Non-pigmented ciliary epithelial cell (primary cell): ENCODE results near the gene LILRB1.
"Not testable (repeated sequence)": the region's sequence is repeated elsewhere in the genome, so short reads cannot be mapped to it uniquely, and the experiment has no call there.

Experiments used
- DNase-seq: peaks from one replicate; pipeline ENCODE4 v3.0.0-alpha.2; 2010; ENCODE audit warnings: low read depth

The LILRB1 gene

GRCh38 chr19:54630262-54630661, at the start of gene LILRB1:
Gene LILRB1, plus strand, starts transcription at chr19:54630484. Its CDS starts 590 bp downstream, at chr19:54631074.
- DNase-seq, result not testable (repeated sequence)

GRCh38 chr19:54586397-54586796, 43.9 kb upstream of the LILRB1 start:
- no peak for DNase-seq

- DNase-seq, result no peak
Observed at GRCh38 chr19:54587026-54587425, 43.3 kb upstream of the LILRB1 start.

- not testable (repeated sequence) for DNase-seq
Observed at GRCh38 chr19:54593445-54593844, 36.8 kb upstream of the LILRB1 start, which contains the start of gene LILRA1. Gene LILRA1, plus strand, starts transcription at chr19:54593632. Its CDS starts 613 bp downstream, at chr19:54594245.

GRCh38 chr19:54593931-54594626, 36.2 kb upstream of the LILRB1 start:
- DNase-seq, result not testable (repeated sequence)

GRCh38 chr19:54594737-54595136, 35.5 kb upstream of the LILRB1 start:
- DNase-seq, result no peak

GRCh38 chr19:54595680-54596436, 34.4 kb upstream of the LILRB1 start:
- DNase-seq, result not testable (repeated sequence)

GRCh38 chr19:54600212-54600611, 30.1 kb upstream of the LILRB1 start:
- no peak for DNase-seq

GRCh38 chr19:54606230-54606629, 24.1 kb upstream of the LILRB1 start:
- no peak for DNase-seq

GRCh38 chr19:54606891-54607784, 23.1 kb upstream of the LILRB1 start:
- no peak for DNase-seq

GRCh38 chr19:54607785-54608150, 22.5 kb upstream of the LILRB1 start:
- DNase-seq, result no peak

GRCh38 chr19:54608205-54608604, 22.1 kb upstream of the LILRB1 start:
- no peak for DNase-seq

- no peak for DNase-seq
Observed at GRCh38 chr19:54608792-54609191, 21.5 kb upstream of the LILRB1 start.

- no peak for DNase-seq
Observed at GRCh38 chr19:54609356-54609791, 20.9 kb upstream of the LILRB1 start.

GRCh38 chr19:54612428-54612827, 17.9 kb upstream of the LILRB1 start:
- no peak for DNase-seq

GRCh38 chr19:54614726-54615125, 15.6 kb upstream of the LILRB1 start:
- DNase-seq, result no peak

- no peak for DNase-seq
Observed at GRCh38 chr19:54616057-54616456, 14.2 kb upstream of the LILRB1 start.

GRCh38 chr19:54616821-54617560, 13.3 kb upstream of the LILRB1 start:
- no peak for DNase-seq

- DNase-seq, result no peak
Observed at GRCh38 chr19:54620464-54620863, 9.8 kb upstream of the LILRB1 start.

- no peak for DNase-seq
Observed at GRCh38 chr19:54622431-54622830, 7.9 kb upstream of the LILRB1 start.

- not testable (repeated sequence) for DNase-seq
Observed at GRCh38 chr19:54624234-54624633, 6.0 kb upstream of the LILRB1 start.
